ENCODE measurements around the gene COG5.

Gene COG5

GRCh38 chr7:107302250-107302847 is 261.4 kb downstream of the COG5 start:
- H3K4me3 ChIP-seq (ENCODE audit: low read length): no peak overlapping the region
- no peak overlapping the region for H3K27ac ChIP-seq (ENCODE audit: low read depth, low read length)
- 92% methylated on average over 1 of the region's 2 CpGs for WGBS
- H3K4me1 ChIP-seq (ENCODE audit: insufficient read depth, low read length): no peaks in the 10 kb centered on the region
- H3K36me3 ChIP-seq (ENCODE audit: insufficient read depth, low read length): no peaks in the 10 kb centered on the region
- no peak overlapping the region for H3K9ac ChIP-seq (ENCODE audit: low read depth, low read length)
- no peaks in the 10 kb centered on the region for H3K9me3 ChIP-seq (ENCODE audit: insufficient read depth, low read depth, low read length)
- H3K27me3 ChIP-seq (ENCODE audit: insufficient read depth, low read length): no peaks in the 10 kb centered on the region

GRCh38 chr7:107294182-107294581 is 269.5 kb downstream of the COG5 start:
- no peaks in the 10 kb centered on the region for H3K4me1 ChIP-seq (ENCODE audit: insufficient read depth, low read length)
- 97% methylated on average over 1 of the region's 1 CpG for WGBS

GRCh38 chr7:107292591-107292990 is 271.1 kb downstream of the COG5 start:
- no peak overlapping the region for H3K27ac ChIP-seq (ENCODE audit: low read depth, low read length)
- no peak overlapping the region for H3K9ac ChIP-seq (ENCODE audit: low read depth, low read length)
- no peaks in the 10 kb centered on the region for H3K27me3 ChIP-seq (ENCODE audit: insufficient read depth, low read length)
- H3K4me1 ChIP-seq (ENCODE audit: insufficient read depth, low read length): no peaks in the 10 kb centered on the region
- H3K36me3 ChIP-seq (ENCODE audit: insufficient read depth, low read length): peaks cover 3% of the 10 kb centered on the region; the same call in 1 of the 2 replicates
- H3K9me3 ChIP-seq (ENCODE audit: insufficient read depth, low read depth, low read length): no peaks in the 10 kb centered on the region
- 100% methylated on average over 2 of the region's 2 CpGs for WGBS
- no peak overlapping the region for H3K4me3 ChIP-seq (ENCODE audit: low read length)

More at GRCh38 chr7:107294182-107294581, 269.5 kb downstream of the COG5 start:
- H3K27me3 ChIP-seq (ENCODE audit: insufficient read depth, low read length): no peaks in the 10 kb centered on the region
- no peak overlapping the region for H3K27ac ChIP-seq (ENCODE audit: low read depth, low read length)
- H3K36me3 ChIP-seq (ENCODE audit: insufficient read depth, low read length): peaks cover 3% of the 10 kb centered on the region; the same call in 1 of the 2 replicates
- no peak overlapping the region for H3K9ac ChIP-seq (ENCODE audit: low read depth, low read length)
- H3K4me3 ChIP-seq (ENCODE audit: low read length): no peak overlapping the region
- no peaks in the 10 kb centered on the region for H3K9me3 ChIP-seq (ENCODE audit: insufficient read depth, low read depth, low read length)

- no peak overlapping the region for H3K27ac ChIP-seq (ENCODE audit: low read depth, low read length)
- H3K4me3 ChIP-seq (ENCODE audit: low read length): no peak overlapping the region
- H3K36me3 ChIP-seq (ENCODE audit: insufficient read depth, low read length): peaks cover 3% of the 10 kb centered on the region; the same call in 1 of the 2 replicates
- H3K4me1 ChIP-seq (ENCODE audit: insufficient read depth, low read length): no peaks in the 10 kb centered on the region
- H3K9ac ChIP-seq (ENCODE audit: low read depth, low read length): no peak overlapping the region
- no peaks in the 10 kb centered on the region for H3K27me3 ChIP-seq (ENCODE audit: insufficient read depth, low read length)
- WGBS: 89% methylated on average over 1 of the region's 1 CpG
- H3K9me3 ChIP-seq (ENCODE audit: insufficient read depth, low read depth, low read length): no peaks in the 10 kb centered on the region
These were observed 272.3 kb downstream of the COG5 start for GRCh38 chr7:107291434-107291833.

- no peaks in the 10 kb centered on the region for H3K9me3 ChIP-seq (ENCODE audit: insufficient read depth, low read depth, low read length)
- H3K27ac ChIP-seq (ENCODE audit: low read depth, low read length): no peak overlapping the region
- peaks cover 3% of the 10 kb centered on the region; the same call in 1 of the 2 replicates for H3K36me3 ChIP-seq (ENCODE audit: insufficient read depth, low read length)
- H3K9ac ChIP-seq (ENCODE audit: low read depth, low read length): no peak overlapping the region
- WGBS: 95% methylated on average over 3 of the region's 4 CpGs
- H3K4me3 ChIP-seq (ENCODE audit: low read length): no peak overlapping the region
- no peaks in the 10 kb centered on the region for H3K27me3 ChIP-seq (ENCODE audit: insufficient read depth, low read length)
- H3K4me1 ChIP-seq (ENCODE audit: insufficient read depth, low read length): no peaks in the 10 kb centered on the region
These were observed 276.7 kb downstream of the COG5 start for GRCh38 chr7:107286751-107287621.

GRCh38 chr7:107284911-107285479 is 278.7 kb downstream of the COG5 start:
- Histone ChIP-seq H3K27me3 (ENCODE audit: insufficient read depth, low read length) (no peaks in the 10 kb centered on the region), H3K27ac (ENCODE audit: low read depth, low read length) (no peak overlapping the region), H3K9me3 (ENCODE audit: insufficient read depth, low read depth, low read length) (no peaks in the 10 kb centered on the region), H3K4me1 (ENCODE audit: insufficient read depth, low read length) (no peaks in the 10 kb centered on the region), H3K9ac (ENCODE audit: low read depth, low read length) (no peak overlapping the region), H3K4me3 (ENCODE audit: low read length) (no peak overlapping the region), H3K36me3 (ENCODE audit: insufficient read depth, low read length) (peaks cover 3% of the 10 kb centered on the region; the same call in 1 of the 2 replicates)
- WGBS: 98% methylated on average over 3 of the region's 4 CpGs

GRCh38 chr7:107277331-107277730 is 286.4 kb downstream of the COG5 start:
- Histone ChIP-seq H3K9me3 (ENCODE audit: insufficient read depth, low read depth, low read length) (no peaks in the 10 kb centered on the region), H3K4me1 (ENCODE audit: insufficient read depth, low read length) (no peaks in the 10 kb centered on the region), H3K27me3 (ENCODE audit: insufficient read depth, low read length) (no peaks in the 10 kb centered on the region), H3K9ac (ENCODE audit: low read depth, low read length) (no peak overlapping the region), H3K27ac (ENCODE audit: low read depth, low read length) (no peak overlapping the region), H3K36me3 (ENCODE audit: insufficient read depth, low read length) (peaks cover 3% of the 10 kb centered on the region; the same call in 1 of the 2 replicates), H3K4me3 (ENCODE audit: low read length) (no peak overlapping the region)
- WGBS: 92% methylated on average over 2 of the region's 2 CpGs

GRCh38 chr7:107276220-107276827 is 287.4 kb downstream of the COG5 start:
- no peaks in the 10 kb centered on the region for H3K27me3 ChIP-seq (ENCODE audit: insufficient read depth, low read length)
- H3K9ac ChIP-seq (ENCODE audit: low read depth, low read length): no peak overlapping the region
- peaks cover 3% of the 10 kb centered on the region; the same call in 1 of the 2 replicates for H3K36me3 ChIP-seq (ENCODE audit: insufficient read depth, low read length)
- no peaks in the 10 kb centered on the region for H3K4me1 ChIP-seq (ENCODE audit: insufficient read depth, low read length)
- no peak overlapping the region for H3K4me3 ChIP-seq (ENCODE audit: low read length)
- H3K27ac ChIP-seq (ENCODE audit: low read depth, low read length): no peak overlapping the region
- WGBS: 97% methylated on average over 4 of the region's 4 CpGs
- no peaks in the 10 kb centered on the region for H3K9me3 ChIP-seq (ENCODE audit: insufficient read depth, low read depth, low read length)

- H3K27ac ChIP-seq (ENCODE audit: low read depth, low read length): no peak overlapping the region
- WGBS: 97% methylated on average over 5 of the region's 5 CpGs
- H3K9me3 ChIP-seq (ENCODE audit: insufficient read depth, low read depth, low read length): no peaks in the 10 kb centered on the region
- H3K9ac ChIP-seq (ENCODE audit: low read depth, low read length): no peak overlapping the region
- no peaks in the 10 kb centered on the region for H3K27me3 ChIP-seq (ENCODE audit: insufficient read depth, low read length)
- H3K4me1 ChIP-seq (ENCODE audit: insufficient read depth, low read length): no peaks in the 10 kb centered on the region
- H3K4me3 ChIP-seq (ENCODE audit: low read length): no peak overlapping the region
- H3K36me3 ChIP-seq (ENCODE audit: insufficient read depth, low read length): no peaks in the 10 kb centered on the region
These were observed 289.2 kb downstream of the COG5 start for GRCh38 chr7:107274506-107274905.

GRCh38 chr7:107269790-107270189 is 293.9 kb downstream of the COG5 start:
- Histone ChIP-seq H3K4me1 (ENCODE audit: insufficient read depth, low read length) (no peaks in the 10 kb centered on the region), H3K9me3 (ENCODE audit: insufficient read depth, low read depth, low read length) (no peaks in the 10 kb centered on the region), H3K36me3 (ENCODE audit: insufficient read depth, low read length) (no peaks in the 10 kb centered on the region), H3K27ac (ENCODE audit: low read depth, low read length) (no peak overlapping the region), H3K9ac (ENCODE audit: low read depth, low read length) (no peak overlapping the region), H3K4me3 (ENCODE audit: low read length) (no peak overlapping the region), H3K27me3 (ENCODE audit: insufficient read depth, low read length) (no peaks in the 10 kb centered on the region)
- WGBS: 98% methylated on average over 3 of the region's 3 CpGs

- Histone ChIP-seq H3K9ac (ENCODE audit: low read depth, low read length) (no peak overlapping the region), H3K27ac (ENCODE audit: low read depth, low read length) (no peak overlapping the region), H3K27me3 (ENCODE audit: insufficient read depth, low read length) (no peaks in the 10 kb centered on the region), H3K4me1 (ENCODE audit: insufficient read depth, low read length) (no peaks in the 10 kb centered on the region), H3K4me3 (ENCODE audit: low read length) (no peak overlapping the region), H3K9me3 (ENCODE audit: insufficient read depth, low read depth, low read length) (no peaks in the 10 kb centered on the region), H3K36me3 (ENCODE audit: insufficient read depth, low read length) (no peaks in the 10 kb centered on the region)
- WGBS: 80% methylated on average over 1 of the region's 2 CpGs
These were observed 295.1 kb downstream of the COG5 start for GRCh38 chr7:107268594-107268993.

Data from HUES64 (cell line).